ENCODE results near the gene LOC101059915.
"Not testable (repeated sequence)": the region's sequence is repeated elsewhere in the genome, so short reads cannot be mapped to it uniquely, and the experiment has no call there.

- TF ChIP-seq, protein P1, sequence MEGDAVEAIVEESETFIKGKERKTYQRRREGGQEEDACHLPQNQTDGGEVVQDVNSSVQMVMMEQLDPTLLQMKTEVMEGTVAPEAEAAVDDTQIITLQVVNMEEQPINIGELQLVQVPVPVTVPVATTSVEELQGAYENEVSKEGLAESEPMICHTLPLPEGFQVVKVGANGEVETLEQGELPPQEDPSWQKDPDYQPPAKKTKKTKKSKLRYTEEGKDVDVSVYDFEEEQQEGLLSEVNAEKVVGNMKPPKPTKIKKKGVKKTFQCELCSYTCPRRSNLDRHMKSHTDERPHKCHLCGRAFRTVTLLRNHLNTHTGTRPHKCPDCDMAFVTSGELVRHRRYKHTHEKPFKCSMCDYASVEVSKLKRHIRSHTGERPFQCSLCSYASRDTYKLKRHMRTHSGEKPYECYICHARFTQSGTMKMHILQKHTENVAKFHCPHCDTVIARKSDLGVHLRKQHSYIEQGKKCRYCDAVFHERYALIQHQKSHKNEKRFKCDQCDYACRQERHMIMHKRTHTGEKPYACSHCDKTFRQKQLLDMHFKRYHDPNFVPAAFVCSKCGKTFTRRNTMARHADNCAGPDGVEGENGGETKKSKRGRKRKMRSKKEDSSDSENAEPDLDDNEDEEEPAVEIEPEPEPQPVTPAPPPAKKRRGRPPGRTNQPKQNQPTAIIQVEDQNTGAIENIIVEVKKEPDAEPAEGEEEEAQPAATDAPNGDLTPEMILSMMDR (IDR thresholded peaks at IDR 0.05 in 8 of 11, conservative IDR thresholded peaks at IDR 0.05 in 3 of 11), result not testable (repeated sequence)
- not testable (repeated sequence) for TF ChIP-seq POLR2A (IDR thresholded peaks at IDR 0.05)
Observed at GRCh38 chrX:71698299-71699022, 31.1 kb downstream of the LOC101059915 start.

Measured in spleen (tissue), 7 donors.